Sciatic nerve (tissue), 2 donors: ENCODE measurements around the gene NLGN3. TPM values are rescaled to one million over a fixed set of nuclear protein-coding genes. Genes with fewer than 3 reads are reported as not detected.

Experiments
- ATAC-seq: fragments of 200-7000 bp; cut with Tn5 transposase; one replicate; pipeline ENCODE4 v1.9.1; 2020; ENCODE audit warnings: mild to moderate bottlenecking, moderate library complexity
- DNase-seq: peaks from one replicate; pipeline ENCODE4 v3.0.0-alpha.2; 2020; ENCODE audit warnings: low spot score
- intact Hi-C: fragments of 100-400 bp; cut with DNase I; formaldehyde crosslinking; loops from one replicate; pipeline ENCODE4 v1.14.2; 2022
- total RNA-seq: library from RNA; stranded (reverse); fragmentation: NEBNext Ultra II Directional; extraction: Animal tissue kit (Norgen Biotek cat#: 25700); gene quantifications from one replicate; pipeline ENCODE4 v1.2.1, GENCODE V29; 2021
- donor health status: DM: no; HTN: no; CAD: no.
- donor health status: DM: no; HTN: no; CAD: no.

NLGN3 gene
- total RNA-seq, 1 donor from 2014 or later: 20.6 TPM

- intact Hi-C loops: no loop called here
- DNase-seq (no peak), ATAC-seq (no peak)
Measured at GRCh38 chrX:71191248-71191647, 46.6 kb downstream of the NLGN3 start.

- DNase-seq (no peak), ATAC-seq (no peak)
- intact Hi-C loops: no loop called here
Measured at GRCh38 chrX:71195964-71196649, 51.5 kb downstream of the NLGN3 start.

- intact Hi-C loops: no loop called here
- DNase-seq (no peak), ATAC-seq (no peak)
Measured at GRCh38 chrX:71198066-71198465, 53.4 kb downstream of the NLGN3 start.

- DNase-seq: no peak
- ATAC-seq: no peak
- intact Hi-C loops: no loop called here
Measured at GRCh38 chrX:71199252-71200008, 54.8 kb downstream of the NLGN3 start.

- DNase-seq (no peak), ATAC-seq (no peak)
- intact Hi-C loops: no loop called here
Measured at GRCh38 chrX:71210816-71211215, 66.2 kb downstream of the NLGN3 start.

GRCh38 chrX:71212536-71212935 lies 67.9 kb downstream of the NLGN3 start:
- intact Hi-C loops: no loop called here
- no peak for DNase-seq
- no peak for ATAC-seq

GRCh38 chrX:71214152-71214551 lies 69.5 kb downstream of the NLGN3 start:
- DNase-seq: no peak
- intact Hi-C loops: no loop called here
- no peak for ATAC-seq

- intact Hi-C loops: no loop called here
- ATAC-seq (no peak), DNase-seq (no peak)
Measured at GRCh38 chrX:71214604-71215337, 70.1 kb downstream of the NLGN3 start.

GRCh38 chrX:71215338-71215912 lies 70.8 kb downstream of the NLGN3 start:
- ATAC-seq (no peak), DNase-seq (no peak)
- intact Hi-C loops: no loop called here

- ATAC-seq (no peak), DNase-seq (no peak)
- intact Hi-C loops: no loop called here
Measured at GRCh38 chrX:71216485-71216884, 71.8 kb downstream of the NLGN3 start.

GRCh38 chrX:71217298-71217697 lies 72.7 kb downstream of the NLGN3 start:
- ATAC-seq (no peak), DNase-seq (no peak)
- intact Hi-C loops: no loop called here

Other genes with a start within 250 kb of the NLGN3 start
- not detected for gene TEX11, start 236.1 kb upstream of the NLGN3 start, total RNA-seq
- gene SLC7A3, start 213.7 kb upstream of the NLGN3 start, total RNA-seq: 0.31 TPM
- gene SNX12, start 76.5 kb upstream of the NLGN3 start, total RNA-seq: 65.6 TPM
- gene FOXO4, start 49.0 kb upstream of the NLGN3 start, total RNA-seq: 61.6 TPM
- not detected for gene CXorf65, start 38.1 kb upstream of the NLGN3 start, total RNA-seq
- gene IL2RG, start 33.3 kb upstream of the NLGN3 start, total RNA-seq: 9.9 TPM
- 65.1 TPM for gene MED12, start 26.2 kb upstream of the NLGN3 start, total RNA-seq
- 17.5 TPM for gene GJB1, start 78.4 kb downstream of the NLGN3 start, total RNA-seq
- 28.8 TPM for gene ZMYM3, start 109.3 kb downstream of the NLGN3 start, total RNA-seq
- gene NONO, start 138.8 kb downstream of the NLGN3 start, total RNA-seq: 187 TPM
- gene ITGB1BP2, start 156.9 kb downstream of the NLGN3 start, total RNA-seq: 1.8 TPM
- 57.4 TPM for gene TAF1, start 221.5 kb downstream of the NLGN3 start, total RNA-seq